ENCODE results near the gene ATP11A.
"Not testable (repeated sequence)": the region's sequence is repeated elsewhere in the genome, so short reads cannot be mapped to it uniquely, and the experiment has no call there.

The ATP11A gene

DNA sequence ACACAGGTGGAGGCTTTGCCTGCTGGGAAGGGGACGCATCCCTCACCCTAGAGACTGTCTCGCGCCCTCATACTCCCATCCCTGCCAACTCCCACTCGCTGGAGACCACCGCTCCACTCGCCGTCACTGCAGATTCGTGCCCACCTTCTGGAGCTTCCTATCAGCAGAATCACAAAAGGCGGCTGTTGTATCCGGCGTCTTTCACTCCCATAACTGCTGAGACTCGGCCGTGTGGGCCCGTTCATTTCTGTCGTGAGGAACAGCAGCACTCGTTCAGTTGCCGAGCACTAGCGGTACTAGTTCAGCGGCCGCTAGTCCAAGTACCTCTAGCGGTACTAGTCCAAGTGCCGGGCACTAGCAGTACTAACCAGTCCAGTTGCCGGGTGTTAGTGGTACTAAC, 154.6 kb downstream of the ATP11A start:
- DNase-seq = no peak

- DNase-seq = no peak
These were observed 155.0 kb downstream of the ATP11A start for GRCh38 chr13:112844879-112845278.

- DNase-seq = no peak
These were observed 155.8 kb downstream of the ATP11A start for GRCh38 chr13:112845511-112846144.

- DNase-seq = no peak
These were observed 156.7 kb downstream of the ATP11A start for GRCh38 chr13:112846411-112847115.

DNA sequence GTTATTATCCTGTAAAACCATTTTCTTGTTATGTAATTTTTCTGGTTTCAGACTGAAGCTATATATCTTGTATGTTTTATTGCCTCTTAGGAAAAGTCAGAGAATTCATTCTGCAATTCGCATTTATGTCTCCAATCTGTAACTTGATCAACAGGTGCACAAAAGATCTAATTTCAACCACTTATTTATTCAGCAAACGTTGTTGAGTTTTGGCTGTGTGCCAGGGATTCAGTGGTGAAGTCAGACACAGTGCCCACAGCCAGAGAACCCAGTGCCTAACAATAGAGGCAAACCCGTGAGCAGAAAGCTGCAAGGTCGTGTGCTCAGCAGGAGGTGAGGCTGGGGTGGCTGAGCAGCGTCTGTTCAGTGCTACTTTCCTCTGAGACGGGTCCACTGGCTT, 159.7 kb downstream of the ATP11A start:
- DNase-seq = no peak

- no peak for DNase-seq
These were observed 160.4 kb downstream of the ATP11A start for GRCh38 chr13:112850273-112850672.

DNA sequence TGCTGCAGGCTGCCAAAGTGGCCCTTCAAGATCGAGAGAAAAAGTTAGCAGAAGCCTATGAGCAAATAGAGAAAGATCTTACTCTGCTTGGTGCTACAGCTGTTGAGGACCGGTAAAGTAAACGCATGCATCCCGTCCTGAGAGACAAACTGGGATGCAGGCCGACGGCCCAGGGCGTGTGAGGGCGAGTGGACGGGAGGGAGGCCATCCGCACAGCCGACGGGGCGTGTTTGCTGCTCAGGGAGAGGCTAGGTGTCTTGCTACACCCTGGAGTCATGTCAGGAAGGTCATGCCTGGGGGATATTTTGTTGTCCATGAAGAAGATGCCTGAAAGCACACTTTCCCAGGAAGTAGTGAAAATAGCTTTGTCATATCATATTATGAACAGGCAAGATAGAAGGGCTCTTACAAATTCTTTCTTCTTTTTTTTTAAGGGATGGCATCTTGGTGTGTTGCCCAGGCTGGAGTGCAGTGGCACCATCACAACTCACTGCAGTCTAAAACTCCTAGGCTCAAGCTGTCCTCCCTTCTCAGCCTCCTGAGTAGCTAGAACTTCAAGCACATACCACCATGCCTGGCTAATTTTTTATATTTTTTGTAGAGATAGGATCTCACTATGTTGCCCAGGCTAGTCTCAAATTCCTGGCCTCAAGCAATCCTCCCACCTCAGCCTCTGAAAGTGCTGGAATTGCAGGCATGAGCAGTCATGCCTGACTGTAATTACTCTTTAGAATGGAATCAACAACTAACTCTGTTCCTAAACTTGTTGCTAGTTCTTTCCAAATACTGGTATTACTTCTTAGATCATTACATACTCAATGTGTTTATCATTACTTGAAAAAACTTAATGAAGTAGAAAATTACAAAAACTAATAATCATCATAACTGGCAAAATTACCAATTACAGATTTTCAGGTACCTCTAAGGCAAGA, 161.5 kb downstream of the ATP11A start:
- no peak for DNase-seq

- DNase-seq = no peak
These were observed 162.6 kb downstream of the ATP11A start for GRCh38 chr13:112852392-112852791.

GRCh38 chr13:112852808-112853207, 163.0 kb downstream of the ATP11A start:
- no peak for DNase-seq

GRCh38 chr13:112854321-112854720, 164.5 kb downstream of the ATP11A start:
- DNase-seq = no peak

- DNase-seq = no peak
These were observed 166.0 kb downstream of the ATP11A start for GRCh38 chr13:112855859-112856258.

GRCh38 chr13:112857914-112858490, 168.2 kb downstream of the ATP11A start:
- DNase-seq = no peak

GRCh38 chr13:112859128-112859816, 169.4 kb downstream of the ATP11A start:
- no peak for DNase-seq

- DNase-seq = no peak
These were observed 170.0 kb downstream of the ATP11A start for GRCh38 chr13:112859817-112860190.

GRCh38 chr13:112861876-112862615, 172.2 kb downstream of the ATP11A start:
- no peak for DNase-seq

DNA sequence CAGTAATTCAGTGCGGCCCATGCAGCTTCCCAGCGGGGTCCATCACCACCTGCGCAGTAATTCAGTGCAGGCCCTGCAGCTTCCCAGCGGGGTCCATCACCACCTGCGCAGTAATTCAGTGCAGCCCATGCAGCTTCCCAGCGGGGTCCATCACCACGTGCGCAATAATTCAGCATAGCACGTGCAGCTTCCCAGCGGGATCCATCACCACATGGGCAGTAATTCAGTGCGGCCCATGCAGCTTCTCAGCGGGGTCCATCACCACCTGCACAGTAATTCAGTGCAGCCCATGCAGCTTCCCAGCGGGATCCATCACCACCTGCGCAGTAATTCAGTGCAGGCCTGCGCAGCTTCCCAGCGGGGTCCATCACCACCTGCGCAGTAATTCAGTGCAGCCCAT, 173.5 kb downstream of the ATP11A start:
- not testable (repeated sequence) for DNase-seq

- DNase-seq = not testable (repeated sequence)
These were observed 175.6 kb downstream of the ATP11A start for GRCh38 chr13:112865478-112865877.

DNA sequence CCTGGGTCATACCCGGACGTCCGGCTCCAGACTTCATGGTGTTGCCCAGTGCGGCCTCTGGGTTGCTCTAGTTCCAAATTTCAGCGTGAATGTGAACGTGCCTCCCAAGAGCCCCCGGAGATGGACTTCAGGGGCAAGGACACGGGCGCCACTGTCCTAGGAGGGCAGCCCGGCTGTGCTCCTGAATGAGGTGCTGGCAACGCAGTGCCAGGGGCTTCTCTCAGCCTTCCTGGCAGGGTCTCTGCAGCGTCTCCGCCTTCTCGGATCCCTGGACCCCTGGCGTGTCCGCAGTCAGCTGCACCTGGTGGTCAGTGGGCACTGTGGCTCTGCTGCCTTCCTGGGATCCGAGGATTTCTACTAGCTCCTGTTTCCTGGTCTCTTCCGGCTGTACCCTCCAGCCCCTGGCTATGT, 177.5 kb downstream of the ATP11A start:
- DNase-seq = no peak

GRCh38 chr13:112868308-112868707, 178.5 kb downstream of the ATP11A start:
- no peak for DNase-seq

- no peak for DNase-seq
These were observed 179.6 kb downstream of the ATP11A start for GRCh38 chr13:112869202-112870050.

- DNase-seq = no peak
These were observed 180.2 kb downstream of the ATP11A start for GRCh38 chr13:112870051-112870331.
